ENCODE results near the gene HYAL2.

- TF ChIP-seq EZH2 (IDR thresholded peaks at IDR 0.05; ENCODE audit: insufficient read depth, poor library complexity, severe bottlenecking), result no peak
- no peak for TF ChIP-seq EZH2phosphoT487 (IDR thresholded peaks at IDR 0.05; ENCODE audit: insufficient read depth, low read depth)
Measured at GRCh38 chr3:50347187-50347813, 24.8 kb upstream of the HYAL2 start.

All from GM23248 (cell line).